Astrocyte of the cerebellum (primary cell): ENCODE data around the gene AKAP12.

ENCODE experiments used
- DNase-seq: peaks from one replicate; pipeline ENCODE4 v3.0.0-alpha.2; 2011; ENCODE audit warnings: low read depth
- H3K4me3 ChIP-seq: 2 replicates; pipeline ENCODE4 v1.5.1; 2011; ENCODE audit warnings: mild to moderate bottlenecking, low read depth, low read length, moderate library complexity
- in situ Hi-C: cut with HindIII; loops from 2 replicates; pipeline ENCODE4 v1.10.0; 2017; ENCODE audit warnings: low sequenced_read_pairs
- TF ChIP-seq, protein P1 (sequence below): IDR thresholded peaks from 2 replicates; pipeline ENCODE4 v1.5.1; 2012; ENCODE audit warnings: low read length, low read depth, moderate library complexity, mild to moderate bottlenecking; ENCODE audit errors: missing control alignments

AKAP12 gene

DNA sequence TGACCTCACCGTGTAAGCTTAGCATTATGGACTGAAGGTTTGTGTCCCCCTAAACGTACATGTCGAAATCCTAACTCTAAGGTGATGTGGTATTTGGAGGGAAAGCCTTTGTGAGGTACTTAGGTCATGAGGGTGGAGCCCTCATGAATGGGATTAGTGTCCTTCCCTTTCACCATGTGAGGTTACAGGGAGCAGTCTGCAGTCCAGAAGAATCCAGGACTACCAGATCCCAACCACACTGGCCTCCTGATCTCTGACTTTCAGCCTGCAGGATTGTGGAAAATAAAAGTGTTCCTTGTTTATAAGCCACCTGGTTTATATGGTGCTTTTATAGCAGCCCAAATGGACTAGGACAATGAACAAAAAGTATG is 78.2 kb downstream of the AKAP12 start:
- H3K4me3 ChIP-seq = no peak overlapping the region
- DNase-seq = no peak
- in situ Hi-C loops = no loop called here
- TF ChIP-seq, protein P1, sequence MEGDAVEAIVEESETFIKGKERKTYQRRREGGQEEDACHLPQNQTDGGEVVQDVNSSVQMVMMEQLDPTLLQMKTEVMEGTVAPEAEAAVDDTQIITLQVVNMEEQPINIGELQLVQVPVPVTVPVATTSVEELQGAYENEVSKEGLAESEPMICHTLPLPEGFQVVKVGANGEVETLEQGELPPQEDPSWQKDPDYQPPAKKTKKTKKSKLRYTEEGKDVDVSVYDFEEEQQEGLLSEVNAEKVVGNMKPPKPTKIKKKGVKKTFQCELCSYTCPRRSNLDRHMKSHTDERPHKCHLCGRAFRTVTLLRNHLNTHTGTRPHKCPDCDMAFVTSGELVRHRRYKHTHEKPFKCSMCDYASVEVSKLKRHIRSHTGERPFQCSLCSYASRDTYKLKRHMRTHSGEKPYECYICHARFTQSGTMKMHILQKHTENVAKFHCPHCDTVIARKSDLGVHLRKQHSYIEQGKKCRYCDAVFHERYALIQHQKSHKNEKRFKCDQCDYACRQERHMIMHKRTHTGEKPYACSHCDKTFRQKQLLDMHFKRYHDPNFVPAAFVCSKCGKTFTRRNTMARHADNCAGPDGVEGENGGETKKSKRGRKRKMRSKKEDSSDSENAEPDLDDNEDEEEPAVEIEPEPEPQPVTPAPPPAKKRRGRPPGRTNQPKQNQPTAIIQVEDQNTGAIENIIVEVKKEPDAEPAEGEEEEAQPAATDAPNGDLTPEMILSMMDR = no peak

DNA sequence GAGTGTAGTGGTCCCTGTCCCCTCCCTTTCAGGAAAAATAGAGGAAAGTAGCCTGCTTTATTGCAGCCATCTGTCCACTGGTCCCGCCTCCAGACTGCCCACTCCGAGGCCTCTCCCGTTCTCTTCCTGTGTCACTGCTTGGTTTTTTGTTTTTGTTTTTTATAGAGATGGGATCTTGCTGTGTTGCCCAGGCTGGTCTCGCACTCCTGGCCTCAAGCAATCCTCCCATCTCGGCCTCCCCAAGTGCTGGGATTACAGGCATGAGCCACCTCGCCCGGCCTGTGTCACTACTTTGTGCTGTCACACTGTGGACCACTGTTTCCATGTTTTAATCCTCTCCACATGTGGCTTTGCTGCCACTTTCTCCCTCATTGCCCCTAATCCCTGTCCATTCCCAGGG is 80.4 kb downstream of the AKAP12 start:
- H3K4me3 ChIP-seq = no peak overlapping the region
- TF ChIP-seq, protein P1 = no peak
- in situ Hi-C loops = no loop called here
- DNase-seq = no peak

GRCh38 chr6:151321438-151321837 is 81.7 kb downstream of the AKAP12 start:
- in situ Hi-C loops = no loop called here

DNA sequence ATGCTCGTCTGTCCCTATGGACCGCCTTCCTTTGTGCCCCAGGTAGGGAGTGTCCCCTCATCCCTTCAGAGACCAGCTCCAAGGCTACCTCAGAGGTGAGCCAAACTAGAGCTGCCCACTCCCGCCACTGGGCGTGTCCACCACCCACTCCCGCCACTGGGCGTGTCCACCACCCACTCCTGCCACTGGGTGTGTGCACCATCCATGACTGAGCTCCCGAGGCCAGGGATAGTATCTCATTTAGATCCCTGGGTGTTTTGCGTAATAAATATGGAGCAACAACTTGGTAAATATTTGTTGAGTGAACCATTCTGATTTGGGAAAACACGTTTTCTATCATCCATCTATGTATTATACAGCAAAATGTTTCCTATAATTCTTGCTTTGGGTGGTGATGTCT is 82.8 kb downstream of the AKAP12 start:
- TF ChIP-seq, protein P1 = no peak
- DNase-seq = no peak
- in situ Hi-C loops = no loop called here
- no peak overlapping the region for H3K4me3 ChIP-seq

More at GRCh38 chr6:151321438-151321837, 81.7 kb downstream of the AKAP12 start:
- H3K4me3 ChIP-seq = no peak overlapping the region
- DNase-seq = no peak
- TF ChIP-seq, protein P1 = no peak

- no peak overlapping the region for H3K4me3 ChIP-seq
- TF ChIP-seq, protein P1 = peak; percentile 95
- in situ Hi-C loops = no loop called here
- DNase-seq = peak; percentile 76
Observed at GRCh38 chr6:151323791-151324487, 84.2 kb downstream of the AKAP12 start.

- in situ Hi-C loops = no loop called here
- no peak overlapping the region for H3K4me3 ChIP-seq
- TF ChIP-seq, protein P1 = no peak
- DNase-seq = no peak
Observed at GRCh38 chr6:151324488-151324825, 84.7 kb downstream of the AKAP12 start.
